ENCODE measurements around the gene GALK1. TPM values are rescaled to one million over a fixed set of nuclear protein-coding genes. Genes with fewer than 3 reads are reported as not detected.

GALK1 gene
- total RNA-seq, 1 donor from 2014 or later = 23.3 TPM

- ATAC-seq (ENCODE audit: poor library complexity) (no peak), DNase-seq (no peak)
- intact Hi-C loops (cut with DNase I) = loop anchor here (5.0 kb wide), 1 partner anchor 122 kb away; the partner anchor contains the start of gene SMIM5
Observed at GRCh38 chr17:75754378-75755204, 10.4 kb downstream of the GALK1 start.

GRCh38 chr17:75753514-75754377 lies 11.2 kb downstream of the GALK1 start:
- DNase-seq (peak; percentile 87), ATAC-seq (ENCODE audit: poor library complexity) (peak; percentile 77)
- intact Hi-C loops (cut with DNase I) = loop anchor here (5.0 kb wide), 1 partner anchor 121 kb away; the partner anchor contains the start of gene SMIM5

- ATAC-seq (ENCODE audit: poor library complexity) (no peak), DNase-seq (no peak)
- intact Hi-C loops (cut with DNase I) = loop anchor here (5.0 kb wide), 1 partner anchor 121 kb away; the partner anchor contains the start of gene SMIM5
Observed at GRCh38 chr17:75752802-75753513, 12.0 kb downstream of the GALK1 start.

DNA sequence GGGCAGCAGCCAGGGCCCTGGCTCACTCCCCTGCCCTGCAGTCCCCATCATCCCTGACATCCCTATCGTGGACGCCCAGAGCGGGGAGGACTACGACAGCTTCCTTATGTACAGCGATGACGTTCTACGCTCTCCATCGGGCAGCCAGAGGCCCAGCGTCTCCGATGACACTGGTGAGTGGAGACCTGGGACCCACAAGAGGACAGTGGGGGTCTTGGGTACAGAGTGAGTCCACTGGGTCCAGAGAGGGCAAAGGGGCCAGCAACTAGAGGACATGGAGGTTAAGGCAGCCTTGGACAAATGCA lies 12.6 kb downstream of the GALK1 start:
- no peak for ATAC-seq (ENCODE audit: poor library complexity)
- no peak for DNase-seq
- intact Hi-C loops (cut with DNase I) = loop anchor here (5.0 kb wide), 1 partner anchor 120 kb away; the partner anchor contains the start of gene SMIM5

GRCh38 chr17:75751676-75752404 lies 13.2 kb downstream of the GALK1 start:
- intact Hi-C loops (cut with DNase I) = loop anchor here (5.0 kb wide), 1 partner anchor 120 kb away; the partner anchor contains the start of gene SMIM5
- no peak for DNase-seq
- no peak for ATAC-seq (ENCODE audit: poor library complexity)

DNA sequence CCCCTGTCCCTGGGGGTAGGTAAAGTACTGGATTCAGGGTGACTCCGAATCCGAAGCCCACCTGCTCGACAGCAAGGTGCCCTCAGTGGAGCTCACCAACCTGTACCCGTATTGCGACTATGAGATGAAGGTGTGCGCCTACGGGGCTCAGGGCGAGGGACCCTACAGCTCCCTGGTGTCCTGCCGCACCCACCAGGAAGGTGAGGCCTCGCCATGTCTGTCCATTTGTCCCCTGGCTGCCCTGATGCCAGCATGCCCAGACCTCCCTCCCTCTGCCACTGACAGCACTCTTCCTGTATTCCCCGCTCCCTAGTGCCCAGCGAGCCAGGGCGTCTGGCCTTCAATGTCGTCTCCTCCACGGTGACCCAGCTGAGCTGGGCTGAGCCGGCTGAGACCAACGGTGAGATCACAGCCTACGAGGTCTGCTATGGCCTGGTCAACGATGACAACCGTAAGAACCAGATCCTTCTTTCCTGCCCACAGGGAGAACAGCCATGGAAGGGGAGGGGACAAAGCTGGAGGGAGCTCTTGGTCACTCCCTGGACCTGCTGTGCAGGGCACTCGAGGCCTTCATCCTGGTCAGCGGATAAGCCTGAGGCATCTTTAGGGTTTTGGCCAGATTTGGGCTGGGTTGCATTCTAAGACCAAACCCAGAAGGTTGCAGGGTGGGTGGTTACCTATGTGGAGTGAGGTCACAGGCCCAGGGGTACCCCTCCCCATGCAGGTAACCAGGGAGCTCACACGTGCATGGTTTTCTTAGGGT lies 14.2 kb downstream of the GALK1 start:
- intact Hi-C loops (cut with DNase I) = loop anchor here (5.0 kb wide), 1 partner anchor 119 kb away; the partner anchor contains the start of gene SMIM5
- DNase-seq (no peak), ATAC-seq (ENCODE audit: poor library complexity) (no peak)

DNA sequence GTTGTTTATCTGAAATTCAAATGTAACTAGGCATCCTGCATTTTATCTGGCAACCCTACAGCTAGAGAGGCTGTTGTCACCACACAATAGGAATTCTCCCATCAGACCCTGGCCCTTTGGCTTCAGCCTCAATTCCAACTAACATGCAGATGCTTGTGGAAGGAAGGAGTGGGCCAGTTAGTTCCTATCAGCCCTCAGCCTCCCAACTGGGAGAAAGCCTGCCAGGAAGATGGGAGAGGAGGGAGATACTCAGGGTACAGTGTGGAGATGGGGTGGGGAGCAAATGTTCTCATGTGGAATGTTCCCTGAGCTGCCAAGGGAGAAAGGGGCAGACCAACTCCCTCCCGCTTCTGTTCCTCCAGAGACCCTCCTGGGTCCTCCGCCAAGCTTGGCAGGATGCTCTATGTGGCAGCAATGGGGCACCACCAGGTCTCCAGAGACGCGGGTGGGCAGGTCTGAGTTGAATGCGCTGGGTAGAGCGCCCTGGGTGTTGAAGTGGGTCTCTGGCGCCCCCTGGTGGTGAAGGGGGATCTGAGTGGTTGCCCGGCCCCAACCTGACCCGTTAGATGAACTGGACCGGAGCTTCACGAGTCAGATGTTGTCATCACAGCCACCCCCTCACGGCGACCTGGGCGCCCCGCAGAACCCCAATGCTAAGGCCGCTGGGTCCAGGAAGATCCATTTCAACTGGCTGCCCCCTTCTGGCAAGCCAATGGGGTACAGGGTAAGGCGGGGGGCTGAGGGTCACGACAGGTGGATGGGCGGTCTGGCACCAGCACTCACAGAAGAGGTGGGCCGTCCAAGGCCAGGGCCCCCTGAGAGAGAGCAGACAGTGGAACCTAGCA lies 15.2 kb downstream of the GALK1 start:
- ATAC-seq (ENCODE audit: poor library complexity) (peak; percentile 83), DNase-seq (peak; percentile 93)
- intact Hi-C loops (cut with DNase I) = loop anchor here (2.0 to 5.0 kb wide), 2 partner anchors 69 to 117 kb away; partner anchors contain the start of gene SMIM5

GRCh38 chr17:75748706-75749105 lies 16.3 kb downstream of the GALK1 start:
- intact Hi-C loops (cut with DNase I) = loop anchor here (2.0 kb wide), 1 partner anchor 68 kb away; no protein-coding TSS in a partner anchor
- no peak for ATAC-seq (ENCODE audit: poor library complexity)

DNA sequence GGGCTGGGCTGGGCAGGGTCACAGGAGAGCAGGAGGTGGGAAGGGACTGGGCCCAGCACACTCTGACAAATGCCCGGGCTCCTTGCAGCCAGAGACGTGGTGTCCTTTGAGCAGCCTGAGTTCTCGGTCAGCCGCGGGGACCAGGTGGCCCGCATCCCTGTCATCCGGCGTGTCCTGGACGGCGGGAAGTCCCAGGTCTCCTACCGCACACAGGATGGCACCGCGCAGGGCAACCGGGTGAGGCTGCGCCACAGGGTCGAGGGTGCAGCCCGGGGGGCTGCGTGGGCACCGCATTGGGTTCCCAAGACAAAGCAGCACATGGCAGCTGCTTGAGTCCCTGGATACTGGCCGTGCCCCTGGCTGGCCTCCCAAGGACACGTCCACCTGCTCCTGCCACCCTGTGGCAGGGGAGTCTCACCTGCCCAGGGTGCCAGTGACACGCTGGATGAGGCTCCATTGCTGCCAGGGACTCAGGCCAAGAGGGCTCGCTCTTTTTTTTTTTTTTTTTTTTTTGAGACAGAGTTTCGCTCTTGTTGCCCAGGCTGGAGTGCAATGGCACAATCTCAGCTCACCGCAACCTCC lies 21.3 kb downstream of the GALK1 start:
- intact Hi-C loops (cut with DNase I) = no loop called here
- no peak for ATAC-seq (ENCODE audit: poor library complexity)
- no peak for DNase-seq

More at GRCh38 chr17:75748706-75749105, 16.3 kb downstream of the GALK1 start:
- DNase-seq = no peak

DNA sequence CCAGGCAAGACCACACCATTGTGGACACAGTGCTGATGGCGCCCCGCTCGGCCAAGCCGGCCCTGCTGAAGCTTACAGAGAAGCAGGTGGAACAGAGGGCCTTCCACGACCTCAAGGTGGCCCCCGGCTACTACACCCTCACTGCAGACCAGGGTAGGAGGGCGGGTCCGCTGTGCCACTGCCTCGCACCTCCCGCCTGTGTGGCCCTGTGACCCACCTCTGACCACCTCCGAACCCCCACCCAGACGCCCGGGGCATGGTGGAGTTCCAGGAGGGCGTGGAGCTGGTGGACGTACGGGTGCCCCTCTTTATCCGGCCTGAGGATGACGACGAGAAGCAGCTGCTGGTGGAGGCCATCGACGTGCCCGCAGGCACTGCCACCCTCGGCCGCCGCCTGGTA lies 22.7 kb downstream of the GALK1 start:
- ATAC-seq (ENCODE audit: poor library complexity) (no peak), DNase-seq (no peak)
- intact Hi-C loops (cut with DNase I) = no loop called here

DNA sequence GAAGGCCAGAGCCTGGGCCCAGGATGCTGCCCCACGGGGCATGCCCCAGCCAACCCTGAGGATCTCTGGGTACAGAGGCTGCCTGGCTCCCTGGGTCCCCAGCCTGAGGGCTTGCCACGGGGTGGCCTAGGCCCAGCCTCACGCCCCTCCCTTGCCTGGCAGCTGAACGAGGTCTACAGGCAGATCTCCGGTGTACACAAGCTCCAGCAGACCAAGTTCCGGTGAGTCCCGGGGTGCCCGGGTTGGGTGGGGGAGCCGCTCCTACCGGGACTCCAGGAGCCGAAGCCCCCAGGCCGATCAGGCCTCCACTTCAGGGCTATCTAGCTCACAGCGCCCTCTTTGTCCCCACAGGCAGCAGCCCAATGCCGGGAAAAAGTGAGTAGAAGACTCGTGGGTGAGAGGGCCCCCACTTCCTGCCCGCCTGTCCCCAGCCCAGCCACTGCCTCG lies 24.3 kb downstream of the GALK1 start:
- ATAC-seq (ENCODE audit: poor library complexity) (no peak), DNase-seq (no peak)
- intact Hi-C loops (cut with DNase I) = no loop called here

- DNase-seq (no peak), ATAC-seq (ENCODE audit: poor library complexity) (no peak)
- intact Hi-C loops (cut with DNase I) = no loop called here
Observed at GRCh38 chr17:75740215-75740614, 24.8 kb downstream of the GALK1 start.

- intact Hi-C loops (cut with DNase I) = no loop called here
- DNase-seq (no peak), ATAC-seq (ENCODE audit: poor library complexity) (no peak)
Observed at GRCh38 chr17:75739801-75740200, 25.2 kb downstream of the GALK1 start.

GRCh38 chr17:75739174-75739573 lies 25.8 kb downstream of the GALK1 start:
- ATAC-seq (ENCODE audit: poor library complexity) (no peak), DNase-seq (no peak)
- intact Hi-C loops (cut with DNase I) = no loop called here

DNA sequence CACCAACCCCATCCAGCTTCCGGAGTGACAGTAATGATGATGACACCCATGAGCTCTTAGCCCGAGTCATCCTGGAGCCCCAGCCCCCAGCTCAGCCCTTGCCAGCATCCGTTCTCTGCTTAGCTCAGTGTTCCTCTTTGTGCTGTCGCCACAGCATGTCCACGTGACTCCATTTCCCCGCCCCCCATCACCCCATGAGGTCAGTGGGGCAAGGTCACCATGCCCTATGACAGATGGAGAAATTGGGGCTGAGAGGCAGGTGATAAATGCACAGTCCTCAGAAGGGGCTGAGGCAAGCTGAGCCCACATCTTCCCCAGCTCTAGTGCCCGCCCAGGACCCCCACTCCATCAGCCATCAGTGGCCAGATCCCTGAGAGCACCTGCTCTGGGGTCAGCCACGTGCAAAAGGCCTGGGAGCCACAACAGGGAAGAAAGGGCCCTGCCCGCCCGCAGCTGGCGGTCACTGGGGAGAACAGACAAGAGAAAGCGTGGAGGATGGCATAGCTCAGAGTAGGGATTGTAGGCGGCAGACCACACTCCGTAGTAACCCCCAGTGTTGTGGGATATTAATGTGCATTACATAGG lies 26.7 kb downstream of the GALK1 start:
- peak; percentile 74 for DNase-seq
- ATAC-seq (ENCODE audit: poor library complexity) = peak; percentile 10
- intact Hi-C loops (cut with DNase I) = no loop called here
